Natural killer cell (primary cell): Measurements from ENCODE around the gene CRTAC1. TPM values are rescaled to one million over a fixed set of nuclear protein-coding genes. Genes with fewer than 3 reads are reported as not detected.

Source experiments
- ATAC-seq, 3 donors: fragments of 150-1000 bp in 2 of 3; fragments of 200-7000 bp in 1 of 3; cut with Tn5 transposase; 1 replicate in 1 of 3; 2 replicates in 2 of 3; pipeline ENCODE4 v1.10.0; 2021; ENCODE audit warnings: mild to moderate bottlenecking in 2 of 3, moderate library complexity in 2 of 3
- DNase-seq, 2 donors: peaks; one replicate each; pipeline versions ENCODE4 v3.0.0 to v3.0.0-alpha.2; 2013 to 2021; ENCODE audit warnings: mixed read lengths in 1 of 2
- H3K27ac ChIP-seq: one replicate; pipeline ENCODE4 v1.5.1; 2013; ENCODE audit warnings: mild to moderate bottlenecking, low read length
- H3K27me3 ChIP-seq: one replicate; pipeline ENCODE4 v1.6.1; 2013; ENCODE audit warnings: low read length; ENCODE audit not compliant: control insufficient read depth, insufficient read depth
- H3K36me3 ChIP-seq: one replicate; pipeline ENCODE4 v1.6.1; 2013; ENCODE audit warnings: low read length; ENCODE audit not compliant: control insufficient read depth, insufficient read depth
- H3K4me1 ChIP-seq: one replicate; pipeline ENCODE4 v1.6.1; 2013; ENCODE audit warnings: low read length; ENCODE audit not compliant: control insufficient read depth, insufficient read depth
- H3K4me3 ChIP-seq: one replicate; pipeline ENCODE4 v1.5.1; 2013; ENCODE audit warnings: low read length
- H3K9me3 ChIP-seq: one replicate; pipeline ENCODE4 v1.6.1; 2013; ENCODE audit warnings: low read length; ENCODE audit not compliant: control insufficient read depth, insufficient read depth
- H3K27ac Mint-ChIP-seq, 2 donors: one replicate each; pipeline ENCODE4 v1.8.0; 2022; ENCODE audit warnings: mild to moderate bottlenecking in 2 of 2, mixed read lengths in 2 of 2, moderate library complexity in 1 of 2
- H3K27me3 Mint-ChIP-seq, 2 donors: one replicate each; pipeline ENCODE4 v1.8.0; 2022; ENCODE audit warnings: low read depth in 2 of 2, mixed read lengths in 2 of 2
- H3K36me3 Mint-ChIP-seq: one replicate; pipeline ENCODE4 v1.8.0; 2022; ENCODE audit warnings: mixed read lengths
- H3K4me1 Mint-ChIP-seq, 2 donors: one replicate each; pipeline ENCODE4 v1.8.0; 2022; ENCODE audit warnings: mixed read lengths in 2 of 2
- H3K4me3 Mint-ChIP-seq: one replicate; pipeline ENCODE4 v1.8.0; 2022; ENCODE audit warnings: mild to moderate bottlenecking, moderate library complexity, mixed read lengths
- H3K9me3 Mint-ChIP-seq, 2 donors: one replicate each; pipeline ENCODE4 v1.8.0; 2022; ENCODE audit warnings: mixed read lengths in 2 of 2
- CTCF ChIP-seq: fragments of 200-600 bp; IDR thresholded peaks from one replicate; pipeline ENCODE4 v1.8.0; 2022; ENCODE audit warnings: antibody characterized with exemption
- WGBS: methylation state at CpG from one replicate; pipeline ENCODE4 v1.1.7; 2013; ENCODE audit warnings: missing lambda C conversion rate; ENCODE audit not compliant: insufficient coverage; 5-methylcytosine and 5-hydroxymethylcytosine counted together
- intact Hi-C: fragments of 100-400 bp; cut with micrococcal nuclease; formaldehyde crosslinking; loops from one replicate; pipeline ENCODE4 v1.14.2; 2022
- total RNA-seq, 4 donors: library from RNA; stranded (reverse); fragments of 120-200 nt in 1 of 4; gene quantifications; one replicate each; pipeline versions ENCODE4 v1.2.3 to v1.2.4, GENCODE V29; 2013 to 2022

Gene CRTAC1
- total RNA-seq, 3 donors from 2014 or later (not counting 1 experiment from before 2014, with no cell fraction given): not detected

GRCh38 chr10:98047009-98047741, 16.8 kb upstream of the CRTAC1 start:
- H3K27ac Mint-ChIP-seq: no peak overlapping the region
- H3K4me3 Mint-ChIP-seq: no peak overlapping the region
- peaks cover 22 to 46% of the 10 kb centered on the region in 2 donors for H3K27me3 Mint-ChIP-seq
- 70% methylated on average over 6 of the region's 7 CpGs for WGBS
- Histone ChIP-seq H3K4me3 (no peak overlapping the region), H3K36me3 (no peaks in the 10 kb centered on the region), H3K27ac (no peak overlapping the region), H3K27me3 (peaks cover 5% of the 10 kb centered on the region), H3K9me3 (no peaks in the 10 kb centered on the region), H3K4me1 (no peaks in the 10 kb centered on the region)
- peaks cover 6 to 7% of the 10 kb centered on the region in 2 donors for H3K4me1 Mint-ChIP-seq
- no peaks in the 10 kb centered on the region for H3K9me3 Mint-ChIP-seq
- intact Hi-C loops: no loop called here
- no peak for DNase-seq
- TF ChIP-seq CTCF: no peak
- no peaks in the 10 kb centered on the region for H3K36me3 Mint-ChIP-seq
- ATAC-seq: no peak

GRCh38 chr10:98045785-98046389, 15.5 kb upstream of the CRTAC1 start:
- ATAC-seq (peak; percentile 77 to 93 (median 82)), DNase-seq (peak; percentile 45 to 81)
- WGBS: 17% methylated on average over 6 of the region's 6 CpGs
- H3K4me1 Mint-ChIP-seq: peaks cover 6 to 7% of the 10 kb centered on the region in 2 donors
- peaks cover 17 to 40% of the 10 kb centered on the region in 2 donors for H3K27me3 Mint-ChIP-seq
- no peak overlapping the region for H3K27ac ChIP-seq
- no peaks in the 10 kb centered on the region for H3K4me1 ChIP-seq
- TF ChIP-seq CTCF: peak; percentile 95
- no peaks in the 10 kb centered on the region for H3K36me3 Mint-ChIP-seq
- no peak overlapping the region for H3K4me3 Mint-ChIP-seq
- H3K27me3 ChIP-seq: peaks cover 5% of the 10 kb centered on the region
- intact Hi-C loops: no loop called here
- no peaks in the 10 kb centered on the region for H3K9me3 Mint-ChIP-seq
- H3K4me3 ChIP-seq: no peak overlapping the region
- H3K9me3 ChIP-seq: no peaks in the 10 kb centered on the region
- H3K27ac Mint-ChIP-seq: no peak overlapping the region
- H3K36me3 ChIP-seq: no peaks in the 10 kb centered on the region

- Histone ChIP-seq H3K27ac (no peak overlapping the region), H3K9me3 (no peaks in the 10 kb centered on the region), H3K4me3 (no peak overlapping the region), H3K27me3 (peaks cover 13% of the 10 kb centered on the region), H3K4me1 (no peaks in the 10 kb centered on the region), H3K36me3 (no peaks in the 10 kb centered on the region)
- DNase-seq (peak; percentile 21 to 57), ATAC-seq (peak in 1 of 3 donors; percentile 42)
- intact Hi-C loops: loop anchor here (2.0 to 5.0 kb wide), 2 partner anchors 127 to 339 kb away; no protein-coding TSS in a partner anchor
- no peak overlapping the region for H3K27ac Mint-ChIP-seq
- TF ChIP-seq CTCF: peak; percentile 53
- no peak overlapping the region for H3K4me3 Mint-ChIP-seq
- peaks cover 6 to 7% of the 10 kb centered on the region in 2 donors for H3K4me1 Mint-ChIP-seq
- no peaks in the 10 kb centered on the region for H3K36me3 Mint-ChIP-seq
- H3K27me3 Mint-ChIP-seq: peaks cover 39 to 64% of the 10 kb centered on the region in 2 donors
- 17% methylated on average over 7 of the region's 7 CpGs for WGBS
- no peaks in the 10 kb centered on the region for H3K9me3 Mint-ChIP-seq
Measured at GRCh38 chr10:98041352-98042043, 11.1 kb upstream of the CRTAC1 start.
